ENCODE results near the gene UPK1A. TPM values are rescaled to one million over a fixed set of nuclear protein-coding genes. Genes with fewer than 3 reads are reported as not detected.

The UPK1A gene
- total RNA-seq, 2 experiments from 2014 or later = not detected

GRCh38 chr19:35710784-35711723 is 44.7 kb downstream of the UPK1A start:
- CTCF ChIA-PET (ENCODE audit: unreplicated experiment) = no interaction called here
- Histone ChIP-seq H3K27ac (ENCODE audit: low read depth, low read length, poor library complexity, severe bottlenecking) (peak overlapping the region; percentile 17), H2AFZ (ENCODE audit: low read length) (peak overlapping the region; percentile 12; the same call in 1 of the 2 replicates), H3K4me2 (ENCODE audit: low read length) (peak overlapping the region; percentile 59), H3K9me2 (ENCODE audit: insufficient read depth, low read length) (no peaks in the 10 kb centered on the region), H3K9me3 (ENCODE audit: low read length) (no peaks in the 10 kb centered on the region), H3K79me2 (ENCODE audit: insufficient read depth, low read depth, low read length) (no peaks in the 10 kb centered on the region), H3K36me3 (ENCODE audit: insufficient read depth, low read length) (no peaks in the 10 kb centered on the region), H3K4me3 (ENCODE audit: low read depth, low read length, poor library complexity, severe bottlenecking) (peak overlapping the region; percentile 31), H4K20me1 (ENCODE audit: insufficient read depth, low read length) (no peaks in the 10 kb centered on the region), H3K4me1 (ENCODE audit: insufficient read depth, low read length, poor library complexity, severe bottlenecking) (peaks cover 56% of the 10 kb centered on the region)
- intact Hi-C loops (cut with micrococcal nuclease; ENCODE audit: unreplicated experiment) = no loop called here
- TF ChIP-seq CTCF (conservative IDR thresholded peaks at IDR 0.05; ENCODE audit: low read length) (no peak), EZH2phosphoT487 (IDR thresholded peaks at IDR 0.05; ENCODE audit: borderline replicate concordance, low read depth, low read length) (no peak)
- BruUV-seq (replicated peaks) = no TSS peak
- DNase-seq (ENCODE audit: low spot score) = peak; percentile 45
- POLR2A ChIA-PET = interaction anchor here (0.6 to 1.1 kb wide), 3 partner anchors 8 to 35 kb away, joined by 3 to 6 read pairs (median 3); partner anchors contain the start of gene PSENEN

- TF ChIP-seq EZH2phosphoT487 (IDR thresholded peaks at IDR 0.05; ENCODE audit: borderline replicate concordance, low read depth, low read length) = no peak
- intact Hi-C loops (cut with micrococcal nuclease; ENCODE audit: unreplicated experiment) = no loop called here
- H2AFZ ChIP-seq (ENCODE audit: low read length) = no peak overlapping the region
- H4K20me1 ChIP-seq (ENCODE audit: insufficient read depth, low read length) = no peaks in the 10 kb centered on the region
- no peaks in the 10 kb centered on the region for H3K9me2 ChIP-seq (ENCODE audit: insufficient read depth, low read length)
- H3K27ac ChIP-seq (ENCODE audit: low read depth, low read length, poor library complexity, severe bottlenecking) = no peak overlapping the region
- POLR2A ChIA-PET = no interaction called here
- no peak overlapping the region for H3K4me2 ChIP-seq (ENCODE audit: low read length)
- CTCF ChIA-PET (ENCODE audit: unreplicated experiment) = no interaction called here
- H3K4me3 ChIP-seq (ENCODE audit: low read depth, low read length, poor library complexity, severe bottlenecking) = no peak overlapping the region
- BruUV-seq (replicated peaks) = no TSS peak
- H3K79me2 ChIP-seq (ENCODE audit: insufficient read depth, low read depth, low read length) = no peaks in the 10 kb centered on the region
- H3K4me1 ChIP-seq (ENCODE audit: insufficient read depth, low read length, poor library complexity, severe bottlenecking) = peaks cover 61% of the 10 kb centered on the region
- no peaks in the 10 kb centered on the region for H3K9me3 ChIP-seq (ENCODE audit: low read length)
- no peak for DNase-seq (ENCODE audit: low spot score)
- H3K36me3 ChIP-seq (ENCODE audit: insufficient read depth, low read length) = no peaks in the 10 kb centered on the region
These were observed 46.5 kb downstream of the UPK1A start for GRCh38 chr19:35712567-35713505.

GRCh38 chr19:35713506-35713850 is 47.2 kb downstream of the UPK1A start:
- no peak overlapping the region for H3K4me3 ChIP-seq (ENCODE audit: low read depth, low read length, poor library complexity, severe bottlenecking)
- no peak for TF ChIP-seq EZH2phosphoT487 (IDR thresholded peaks at IDR 0.05; ENCODE audit: borderline replicate concordance, low read depth, low read length)
- no peak for TF ChIP-seq CTCF (conservative IDR thresholded peaks at IDR 0.05; ENCODE audit: low read length)
- H3K27ac ChIP-seq (ENCODE audit: low read depth, low read length, poor library complexity, severe bottlenecking) = no peak overlapping the region
- H3K36me3 ChIP-seq (ENCODE audit: insufficient read depth, low read length) = no peaks in the 10 kb centered on the region
- no peaks in the 10 kb centered on the region for H3K9me3 ChIP-seq (ENCODE audit: low read length)
- no peak overlapping the region for H2AFZ ChIP-seq (ENCODE audit: low read length)
- POLR2A ChIA-PET = no interaction called here
- peaks cover 61% of the 10 kb centered on the region for H3K4me1 ChIP-seq (ENCODE audit: insufficient read depth, low read length, poor library complexity, severe bottlenecking)
- H4K20me1 ChIP-seq (ENCODE audit: insufficient read depth, low read length) = no peaks in the 10 kb centered on the region
- H3K4me2 ChIP-seq (ENCODE audit: low read length) = no peak overlapping the region
- H3K79me2 ChIP-seq (ENCODE audit: insufficient read depth, low read depth, low read length) = peaks cover 4% of the 10 kb centered on the region
- intact Hi-C loops (cut with micrococcal nuclease; ENCODE audit: unreplicated experiment) = no loop called here
- CTCF ChIA-PET (ENCODE audit: unreplicated experiment) = no interaction called here
- BruUV-seq (replicated peaks) = no TSS peak
- no peaks in the 10 kb centered on the region for H3K9me2 ChIP-seq (ENCODE audit: insufficient read depth, low read length)
- DNase-seq (ENCODE audit: low spot score) = no peak
